ENCODE results near the gene CNKSR3.

The CNKSR3 gene

DNA sequence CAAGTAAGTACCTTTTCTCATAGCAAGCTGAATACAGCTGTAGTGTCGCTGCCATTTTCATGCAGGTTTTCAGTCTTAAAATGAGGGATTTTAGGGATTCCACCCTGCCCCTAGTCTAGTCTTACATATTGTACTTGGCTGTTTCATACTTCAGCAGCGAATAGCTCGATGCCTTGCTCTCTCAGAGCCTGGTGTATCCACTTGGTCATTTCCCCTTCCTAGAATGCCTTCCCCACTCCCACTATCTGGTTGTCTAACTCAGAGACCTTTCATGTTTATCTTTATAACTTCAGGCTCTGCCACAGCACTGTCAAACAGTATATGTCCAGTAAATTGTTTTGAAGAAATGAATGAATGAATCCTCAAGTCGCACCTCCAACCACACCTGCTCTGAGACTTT is 132.8 kb downstream of the CNKSR3 start:
- DNase-seq: no peak

DNA sequence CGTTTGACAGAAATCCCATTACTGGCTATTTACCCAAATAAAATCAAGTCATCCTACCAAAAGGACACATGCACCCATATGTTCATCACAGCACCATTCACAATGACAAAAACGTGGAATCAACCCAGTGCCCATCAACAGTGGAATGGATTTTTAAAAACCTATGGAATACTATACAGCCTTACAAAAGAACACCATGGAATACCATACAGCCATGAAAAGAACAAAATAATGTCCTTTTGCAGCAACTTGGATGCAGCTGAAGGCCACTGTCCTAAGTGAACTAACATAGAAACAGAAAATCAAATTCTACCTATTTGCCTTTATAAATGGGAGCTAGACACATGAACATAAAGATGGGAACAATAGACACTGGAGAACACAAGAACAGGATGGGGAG is 136.5 kb downstream of the CNKSR3 start:
- no peak for DNase-seq

DNA sequence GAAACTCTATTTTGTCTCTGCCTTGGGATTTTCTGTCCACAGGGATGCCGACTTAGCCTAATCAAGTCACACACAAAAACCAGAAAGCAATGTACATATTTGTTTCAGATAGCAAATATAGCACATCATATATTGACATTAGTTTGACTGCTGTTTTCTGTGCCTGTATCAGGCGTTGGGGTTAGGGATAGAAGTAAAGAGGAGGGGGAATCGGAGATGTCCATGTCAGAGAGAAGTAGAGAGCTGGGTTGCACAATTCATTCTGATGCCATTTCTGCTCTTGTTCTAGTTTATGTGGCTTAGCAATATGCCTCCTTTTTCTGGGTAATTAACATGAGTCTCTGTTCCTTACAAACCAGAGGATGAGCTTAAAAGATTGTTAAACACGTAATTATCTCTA is 139.2 kb downstream of the CNKSR3 start:
- no peak for DNase-seq

DNA sequence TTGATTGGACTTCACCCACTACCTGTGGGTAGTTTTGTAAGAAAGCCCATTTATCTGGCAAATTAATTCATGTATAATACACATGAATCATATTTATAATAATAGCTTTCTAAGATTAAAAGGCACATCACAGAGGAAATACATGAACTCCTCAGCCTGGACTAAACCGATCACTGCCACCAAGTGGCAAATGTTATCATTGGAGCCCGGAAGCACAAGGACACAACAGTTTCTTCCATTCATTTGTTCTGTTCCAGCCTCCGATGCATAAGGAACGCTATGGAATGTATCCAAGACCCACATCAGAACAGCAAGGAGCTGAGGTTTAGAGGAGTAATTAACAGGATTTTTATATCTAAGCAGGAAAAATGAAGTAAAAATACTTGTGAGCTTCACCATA is 139.9 kb downstream of the CNKSR3 start:
- no peak for DNase-seq

DNA sequence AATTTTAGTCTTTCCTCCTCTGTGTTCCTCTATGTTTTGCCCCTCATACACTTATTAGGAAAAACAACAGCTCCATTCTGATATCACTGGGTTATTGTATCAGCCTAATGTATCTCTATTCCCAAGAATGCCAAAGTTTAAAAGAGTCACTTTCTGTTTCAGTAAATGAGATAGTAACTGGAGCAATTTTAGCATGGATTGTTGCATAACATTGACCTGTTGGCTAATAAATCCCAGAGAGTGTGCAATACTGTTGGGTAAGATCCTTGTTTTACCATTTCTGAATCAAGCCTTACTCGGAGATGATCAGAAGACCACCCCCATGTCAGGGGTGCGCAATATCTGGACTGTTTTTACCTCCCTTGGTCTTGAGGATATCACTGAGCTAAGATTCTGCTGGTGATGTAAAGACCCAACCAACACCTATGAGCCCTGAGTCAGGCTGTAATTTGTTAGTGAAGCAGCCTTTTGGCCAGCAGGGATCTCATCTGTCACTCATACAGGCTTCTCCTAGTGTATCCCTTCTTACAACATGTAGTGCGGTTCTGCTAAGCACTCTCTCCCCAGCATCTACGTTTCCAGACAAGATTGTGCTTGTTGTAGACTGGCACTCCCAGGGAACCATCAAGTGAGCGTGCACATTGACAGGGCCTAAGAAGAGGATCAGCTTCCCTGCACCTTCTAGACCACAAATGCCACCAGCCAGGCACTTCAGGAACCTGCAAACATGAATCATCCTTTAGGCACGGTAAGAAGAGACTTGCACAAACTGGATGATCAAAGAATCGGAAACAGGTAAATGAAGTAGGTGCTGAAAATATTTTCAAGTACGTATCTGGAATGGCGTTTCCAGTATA is 142.4 kb downstream of the CNKSR3 start:
- DNase-seq: no peak

DNA sequence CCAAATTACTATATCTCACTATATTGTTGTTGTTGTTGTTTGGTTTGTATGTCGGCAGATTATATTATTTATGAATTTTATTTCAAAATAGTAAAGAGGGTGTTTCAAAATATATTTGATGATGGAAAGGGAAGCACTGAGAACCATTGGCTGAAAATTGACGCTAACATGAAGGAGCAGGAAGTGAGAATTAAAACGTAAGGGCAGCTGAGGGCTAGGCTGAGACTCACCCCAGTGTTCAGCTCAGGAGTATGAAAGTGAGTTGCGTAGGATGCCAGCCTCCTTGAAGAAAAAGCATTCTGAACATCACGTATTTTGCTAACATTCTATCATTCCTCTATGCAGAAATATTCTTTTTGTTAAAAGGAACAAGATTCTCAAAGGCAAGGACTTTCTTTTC is 143.1 kb downstream of the CNKSR3 start:
- DNase-seq: no peak

DNA sequence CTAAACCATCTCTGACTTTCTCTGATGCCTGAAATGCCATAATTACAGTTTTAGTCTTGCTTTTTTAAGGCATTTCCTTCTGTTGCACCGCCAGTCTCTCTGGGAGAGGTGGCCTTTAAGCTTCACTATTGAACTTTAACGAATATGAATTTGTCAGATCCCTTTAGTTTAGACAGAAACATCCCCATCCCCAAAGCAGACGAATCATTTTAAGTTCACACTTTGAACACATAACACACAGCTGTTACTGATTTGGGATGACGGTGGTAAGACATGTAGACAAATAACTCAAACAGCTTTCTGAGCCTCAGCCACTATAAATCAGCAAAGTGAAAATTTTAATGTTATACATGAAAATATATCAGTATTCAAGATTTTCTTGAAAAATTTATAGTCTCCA is 146.7 kb downstream of the CNKSR3 start:
- no peak for DNase-seq

DNA sequence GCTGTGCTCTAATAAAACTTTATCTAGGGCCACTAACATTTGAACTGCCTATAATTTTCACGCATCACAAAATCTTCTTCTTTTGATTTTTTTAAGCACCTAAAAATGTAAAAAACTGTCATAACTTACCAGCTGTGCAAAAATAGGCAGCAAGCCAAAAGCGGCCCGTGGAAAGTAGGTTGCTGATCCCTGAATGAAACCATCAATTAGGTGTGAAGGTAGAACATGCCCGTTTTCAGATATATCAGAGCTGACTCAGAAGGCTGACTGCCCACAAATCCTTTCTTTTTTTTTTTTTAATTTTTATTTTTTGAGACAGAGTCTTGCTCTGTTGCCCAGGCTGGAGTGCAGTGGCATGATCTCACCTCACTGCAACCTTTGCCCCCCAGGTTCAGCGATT is 149.0 kb downstream of the CNKSR3 start:
- DNase-seq: no peak

DNA sequence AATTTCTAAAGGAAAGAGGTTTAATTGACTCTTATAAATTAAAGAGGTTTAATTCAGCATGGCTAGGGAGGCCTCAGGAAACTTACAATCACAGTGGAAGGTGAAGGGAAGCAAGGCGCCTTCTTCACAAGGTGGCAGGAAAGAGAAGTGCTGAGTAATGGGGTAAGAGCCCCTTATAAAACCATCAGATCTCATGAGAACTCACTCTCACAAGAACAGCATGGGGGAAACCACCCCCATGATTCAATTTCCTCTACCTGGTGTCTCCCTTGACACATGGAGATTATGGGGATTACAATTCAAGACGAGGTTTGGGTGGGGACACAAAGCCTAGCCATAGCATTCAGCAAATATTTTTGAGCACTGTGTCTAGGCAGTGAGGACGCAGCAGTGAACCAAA is 150.0 kb downstream of the CNKSR3 start:
- no peak for DNase-seq

DNA sequence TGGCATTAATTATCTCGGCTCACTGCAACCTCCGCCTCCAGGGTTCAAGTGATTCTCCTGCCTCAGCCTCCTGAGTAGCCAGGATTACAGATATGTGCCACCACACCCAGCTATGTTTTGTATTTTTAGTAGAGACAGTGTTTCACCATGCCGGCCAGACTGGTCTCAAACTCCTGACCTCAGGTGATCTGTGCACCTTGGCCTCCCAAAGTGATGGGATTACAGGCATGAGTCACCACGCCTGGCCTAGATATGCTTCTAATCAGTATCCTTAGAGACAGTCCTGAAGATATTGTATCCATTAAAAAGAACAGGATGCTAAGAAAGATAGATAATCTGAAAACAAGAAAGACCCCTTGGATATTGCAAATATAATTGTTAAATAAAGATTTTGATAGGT is 150.8 kb downstream of the CNKSR3 start:
- no peak for DNase-seq

DNA sequence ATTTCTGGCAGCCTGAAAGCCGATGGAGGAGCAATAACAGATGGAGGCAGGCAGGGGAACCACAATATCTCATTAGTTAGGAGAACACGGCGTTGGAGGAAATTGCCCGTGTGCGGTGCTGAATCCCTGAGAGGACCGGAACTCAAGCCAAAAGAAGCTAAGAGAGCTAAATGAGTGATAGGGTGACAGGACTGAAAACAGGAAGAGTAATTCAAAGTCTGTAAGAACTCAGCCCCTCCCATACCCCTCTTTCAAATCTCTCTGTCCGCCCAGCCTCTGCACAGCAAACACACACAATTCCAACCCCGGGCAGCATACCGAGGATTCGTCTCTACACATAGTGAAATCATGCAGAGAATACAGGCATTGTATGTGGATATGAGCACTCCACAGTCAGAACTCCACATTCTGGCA is 151.3 kb downstream of the CNKSR3 start:
- DNase-seq: no peak

DNA sequence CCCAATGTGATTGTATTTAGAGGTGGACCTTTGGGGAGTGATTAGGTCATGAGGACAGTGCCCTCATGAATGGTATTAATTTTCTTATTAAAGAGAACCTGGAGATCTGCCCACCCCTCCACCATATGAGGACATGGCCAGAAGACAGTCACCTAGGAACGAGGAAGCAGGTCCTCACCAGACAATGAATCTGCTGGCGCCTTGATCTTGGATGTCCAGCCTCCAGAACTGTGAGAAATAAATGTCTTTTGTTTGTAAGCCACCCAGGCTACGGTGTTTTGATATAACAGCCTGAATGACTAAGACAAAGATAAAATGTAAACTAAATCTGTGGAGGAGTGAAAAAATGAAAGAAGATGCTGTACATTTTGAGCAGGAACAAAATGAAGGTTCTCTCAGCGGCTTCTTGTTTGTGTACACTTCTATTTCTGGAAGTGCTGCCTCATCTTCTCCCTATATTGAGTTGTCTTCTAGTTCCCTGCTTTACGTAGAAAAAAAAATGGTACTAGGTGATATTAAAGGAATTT is 152.4 kb downstream of the CNKSR3 start:
- DNase-seq: no peak

DNA sequence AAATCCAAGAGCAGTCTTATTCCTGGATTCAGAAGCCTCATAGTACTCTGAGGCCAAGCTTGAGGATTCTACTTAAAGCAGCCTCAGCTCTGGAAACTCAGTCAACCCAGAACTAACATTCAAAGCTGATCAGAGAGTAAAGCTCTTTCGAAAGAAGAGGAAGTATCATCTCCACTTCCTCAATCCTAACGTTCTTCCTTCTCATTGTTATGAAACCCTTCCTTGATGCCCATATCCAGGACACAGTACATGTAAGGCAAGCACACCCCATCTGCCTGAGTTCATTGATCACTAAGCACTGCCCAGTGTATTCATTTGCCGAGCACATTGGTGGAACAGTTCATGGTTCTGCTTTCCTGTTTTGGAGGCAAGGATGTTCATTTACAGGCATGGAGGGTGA is 153.8 kb downstream of the CNKSR3 start, which contains the start of gene IPCEF1:
Gene IPCEF1, minus strand, starts transcription at position 114 of the 400 bp plus-strand sequence. CDS start 90,856 bp downstream, outside the sequence.
- no peak for DNase-seq

DNA sequence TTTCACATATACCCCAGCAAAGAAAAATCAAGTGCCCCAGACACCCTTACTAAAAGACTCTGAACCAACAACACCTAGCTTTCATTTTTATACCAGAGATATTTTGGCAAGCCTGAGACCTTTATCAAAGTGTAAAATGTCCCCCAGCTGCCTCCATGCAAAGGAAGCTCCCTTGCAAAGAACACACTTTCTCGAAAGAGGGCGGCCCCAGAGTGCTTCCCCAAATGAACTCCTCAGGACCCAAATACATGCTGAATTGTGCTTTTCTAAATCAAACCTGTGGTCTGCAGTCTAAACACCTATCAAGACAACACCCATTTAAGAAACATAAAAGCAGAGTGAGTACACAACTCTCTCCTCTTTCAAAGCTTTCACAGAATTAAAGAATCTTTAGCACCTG is 154.4 kb downstream of the CNKSR3 start:
- DNase-seq: no peak

DNA sequence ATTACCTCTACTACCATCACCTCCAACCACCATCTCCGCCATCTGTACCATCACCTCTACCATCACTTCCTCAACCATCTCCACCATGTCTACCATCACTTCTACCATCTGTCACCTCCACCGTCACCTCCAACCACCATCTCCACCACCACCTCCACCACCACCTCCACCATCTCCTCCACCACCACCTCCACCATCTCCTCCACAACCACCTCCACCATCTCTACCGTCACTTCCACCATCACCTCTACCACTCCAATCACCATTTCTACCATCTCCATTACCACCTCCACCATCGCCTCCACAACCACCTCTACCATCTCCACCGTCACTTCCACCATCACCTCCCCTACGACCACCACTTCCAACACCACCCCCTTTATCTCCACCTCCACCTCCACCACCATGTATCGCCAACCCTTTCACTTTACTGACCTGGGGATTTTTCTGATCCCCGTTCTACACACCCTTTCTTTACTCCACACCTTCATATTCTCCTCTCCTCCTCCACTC is 156.2 kb downstream of the CNKSR3 start:
- DNase-seq: no peak

DNA sequence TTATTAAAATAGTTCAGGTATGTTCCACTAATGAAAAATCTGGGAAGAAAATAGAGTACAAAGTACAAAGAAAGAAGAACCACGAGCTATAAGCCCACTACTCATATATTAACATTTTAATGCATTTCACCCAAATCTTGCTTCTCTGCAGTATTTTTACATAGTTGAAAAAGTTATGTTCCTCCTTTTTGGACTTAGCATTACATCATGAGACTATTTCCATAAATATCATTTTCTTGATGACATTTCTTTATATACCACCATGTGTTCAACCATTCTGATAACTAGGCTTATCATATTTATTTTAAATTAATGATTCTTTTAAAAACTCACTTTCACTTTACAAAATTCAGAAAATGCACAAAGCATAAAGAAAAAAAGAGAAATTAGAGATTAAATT is 156.9 kb downstream of the CNKSR3 start:
- DNase-seq: no peak

DNA sequence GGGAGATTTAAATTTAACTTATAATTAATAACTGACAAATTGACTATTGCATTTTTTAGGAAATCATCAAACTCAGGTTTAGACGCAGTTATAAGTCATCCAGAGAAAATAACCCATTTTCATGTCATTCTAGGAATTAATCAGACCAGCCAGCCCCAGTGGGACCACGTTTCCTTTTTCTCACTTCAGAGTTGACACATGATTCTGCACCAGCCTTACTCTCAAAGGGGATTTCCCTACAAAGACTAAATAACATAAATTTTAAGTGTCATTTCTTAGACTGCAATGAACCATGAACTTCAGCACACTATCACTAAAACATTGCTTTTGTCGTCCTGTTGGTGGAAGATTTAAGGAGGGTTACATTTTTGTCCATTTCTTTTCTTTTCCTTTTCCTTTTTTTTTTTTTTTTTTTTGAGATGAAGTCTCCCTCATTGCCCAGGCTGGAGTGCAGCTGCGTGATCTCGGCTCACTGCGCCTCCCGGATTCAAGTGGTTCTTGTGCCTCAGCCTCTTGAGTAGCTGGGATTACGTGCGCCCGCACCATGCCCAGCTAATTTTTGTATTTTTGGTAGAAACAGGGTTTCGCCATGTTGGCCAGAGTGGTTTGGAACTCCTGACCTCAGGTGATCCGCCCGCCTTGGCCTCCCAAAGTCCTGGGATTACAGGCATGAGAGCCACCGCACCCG is 157.4 kb downstream of the CNKSR3 start:
- no peak for DNase-seq

DNA sequence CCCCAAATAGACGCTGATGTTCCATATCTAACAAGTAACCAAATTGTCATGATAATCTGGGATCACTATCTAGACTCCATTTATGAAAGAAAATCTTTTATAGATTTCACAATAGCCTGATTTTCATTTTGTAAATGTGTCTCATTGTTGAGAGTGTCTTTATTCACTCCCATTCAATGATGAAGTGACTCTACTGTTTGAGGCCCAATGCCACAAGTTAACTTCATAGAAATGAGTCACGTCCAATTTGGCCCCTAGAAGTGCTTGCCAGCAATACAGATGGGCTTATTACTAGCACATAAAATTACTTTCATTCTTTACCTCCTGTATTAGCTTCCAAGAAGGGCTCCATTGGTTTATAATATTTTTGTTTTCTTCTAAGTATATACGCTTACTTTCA is 160.2 kb downstream of the CNKSR3 start:
- no peak for DNase-seq

DNA sequence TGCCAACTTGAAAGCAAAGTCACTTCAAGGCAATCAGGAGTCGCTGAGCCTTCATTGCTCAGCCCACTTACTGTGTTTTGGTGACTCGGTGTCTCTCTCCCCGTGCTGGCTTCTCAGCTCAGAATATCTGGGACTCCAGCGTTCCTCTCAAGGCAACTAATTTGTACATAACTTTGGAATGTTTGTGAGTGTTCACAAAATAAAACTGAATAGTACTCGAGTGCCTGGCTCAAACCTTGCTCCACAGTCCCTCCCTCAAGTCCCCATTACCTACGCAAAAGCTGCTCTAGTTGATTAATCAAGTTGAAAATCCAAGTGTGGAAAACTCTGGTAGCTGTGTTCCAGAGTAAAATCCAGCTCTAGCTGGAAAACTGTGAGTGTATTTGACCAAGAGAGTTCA is 162.5 kb downstream of the CNKSR3 start:
- DNase-seq: no peak

DNA sequence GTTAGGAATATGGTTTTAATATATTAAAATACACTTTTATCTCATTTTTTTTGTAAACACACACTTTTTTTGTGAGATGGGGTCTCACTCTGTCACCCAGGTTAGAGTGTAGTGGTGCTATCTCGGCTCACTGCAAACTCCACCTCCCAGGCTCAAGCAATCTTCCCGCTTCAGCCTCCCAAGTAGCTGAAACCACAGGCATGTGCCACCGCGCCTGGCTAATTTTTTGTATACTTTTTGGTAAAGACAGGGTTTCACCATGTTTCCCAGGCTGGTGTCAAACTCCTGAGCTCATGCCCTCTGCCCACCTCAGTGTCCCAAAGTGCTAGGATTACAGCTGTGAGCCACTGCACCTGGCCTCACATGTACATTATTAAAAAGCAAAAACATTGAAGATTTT is 164.7 kb downstream of the CNKSR3 start:
- DNase-seq: no peak

DNA sequence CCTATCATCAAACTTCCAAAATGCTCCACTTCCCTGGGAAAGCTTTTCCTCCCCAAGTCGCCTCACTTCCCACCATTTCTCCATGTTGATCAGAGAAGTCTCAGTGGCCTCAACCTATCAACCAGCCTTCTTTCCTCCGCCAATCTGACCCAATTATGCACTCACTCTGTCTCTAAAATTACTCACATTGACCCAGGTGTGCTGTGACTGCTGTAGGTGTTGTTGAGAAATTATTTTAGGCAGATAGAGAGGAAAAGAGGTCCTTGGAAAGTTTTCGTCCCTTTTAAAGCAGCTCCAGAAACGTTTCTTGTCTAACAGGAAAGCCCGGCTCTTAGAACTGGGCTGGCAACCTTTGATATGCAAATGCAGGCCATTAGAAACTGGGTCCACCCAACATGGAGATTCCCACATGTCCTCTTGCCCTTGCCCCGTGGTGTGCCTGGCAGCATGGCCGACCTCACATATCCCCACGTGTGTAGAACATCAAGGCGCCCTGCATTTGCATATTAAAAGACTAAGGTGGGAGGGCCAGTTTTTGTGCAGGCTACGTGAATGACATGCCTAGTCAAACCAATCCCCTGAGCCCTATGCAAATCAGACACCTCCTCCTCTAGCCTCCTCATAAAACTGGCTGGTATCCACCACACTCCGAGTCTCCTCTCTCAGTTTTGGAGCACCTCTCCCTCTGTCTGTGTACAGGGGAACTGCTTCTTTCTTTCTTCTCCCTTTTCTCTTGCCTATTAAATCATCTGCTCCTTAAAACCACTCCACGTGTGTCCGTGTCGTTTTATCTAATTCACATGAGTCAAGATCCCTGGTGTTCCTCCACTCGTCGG is 166.8 kb downstream of the CNKSR3 start:
- no peak for DNase-seq

DNA sequence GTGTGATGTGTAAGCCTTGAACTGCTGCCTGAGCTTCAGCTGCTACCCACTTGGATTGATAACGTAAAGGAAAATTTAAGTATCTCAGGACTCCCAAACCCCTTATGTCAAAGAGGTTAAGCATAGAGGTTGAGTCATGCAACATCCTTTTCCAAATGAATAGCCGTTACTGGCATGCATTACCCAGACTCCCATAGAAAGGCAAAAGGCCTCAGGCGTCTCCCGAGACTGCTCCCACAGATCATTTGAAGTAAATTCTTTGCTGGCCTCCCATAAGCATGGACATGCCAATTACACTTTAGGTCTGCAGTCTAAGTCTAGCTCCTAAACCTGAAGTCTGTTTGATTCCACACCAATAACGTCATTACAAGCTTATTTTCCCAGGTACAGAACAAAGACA is 168.6 kb downstream of the CNKSR3 start:
- DNase-seq: no peak

DNA sequence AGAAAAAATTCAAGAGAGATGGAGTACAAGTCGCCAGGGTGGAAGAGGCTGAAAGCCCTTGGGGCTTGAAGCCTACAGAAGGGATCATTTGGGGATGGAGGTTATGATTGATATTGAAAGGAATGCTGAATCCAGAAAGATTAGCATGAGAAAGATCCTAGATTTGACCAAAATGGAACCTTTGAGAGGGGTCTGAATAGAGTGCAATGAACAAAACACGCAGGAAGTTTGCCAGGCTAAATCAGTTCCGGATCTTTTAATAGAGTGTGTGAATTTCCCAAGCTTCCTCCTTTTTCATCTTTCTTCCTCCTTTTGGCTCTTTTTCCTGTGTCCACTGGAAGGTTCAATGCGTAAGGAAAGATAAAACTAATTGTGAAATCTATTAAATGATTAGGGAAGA is 169.1 kb downstream of the CNKSR3 start:
- DNase-seq: no peak

All from NCI-H1092 (cell line).